ENCODE data around the gene MYO3B.

The MYO3B gene

GRCh38 chr2:170503971-170504809 is 326.2 kb downstream of the MYO3B start:
- Histone ChIP-seq H3K9ac (ENCODE audit: low read depth, low read length) (no peak overlapping the region), H3K27me3 (ENCODE audit: control insufficient read depth, insufficient read depth, low read length) (peaks cover 12% of the 10 kb centered on the region), H3K4me1 (ENCODE audit: control insufficient read depth, insufficient read depth, low read length) (peaks cover 46% of the 10 kb centered on the region), H3K9me3 (ENCODE audit: control insufficient read depth, insufficient read depth, low read length) (no peaks in the 10 kb centered on the region), H3K36me3 (ENCODE audit: control insufficient read depth, insufficient read depth, low read length) (no peaks in the 10 kb centered on the region), H3K4me3 (ENCODE audit: low read depth, low read length) (peak overlapping the region; percentile 28)

- Histone ChIP-seq H3K4me3 (ENCODE audit: low read depth, low read length) (peak overlapping the region; percentile 28), H3K4me1 (ENCODE audit: control insufficient read depth, insufficient read depth, low read length) (peaks cover 46% of the 10 kb centered on the region), H3K9ac (ENCODE audit: low read depth, low read length) (no peak overlapping the region), H3K36me3 (ENCODE audit: control insufficient read depth, insufficient read depth, low read length) (no peaks in the 10 kb centered on the region), H3K27me3 (ENCODE audit: control insufficient read depth, insufficient read depth, low read length) (peaks cover 10% of the 10 kb centered on the region), H3K9me3 (ENCODE audit: control insufficient read depth, insufficient read depth, low read length) (no peaks in the 10 kb centered on the region)
Measured at GRCh38 chr2:170504810-170505145, 326.8 kb downstream of the MYO3B start.

- no peaks in the 10 kb centered on the region for H3K36me3 ChIP-seq (ENCODE audit: control insufficient read depth, insufficient read depth, low read length)
- H3K9me3 ChIP-seq (ENCODE audit: control insufficient read depth, insufficient read depth, low read length) = no peaks in the 10 kb centered on the region
- H3K4me3 ChIP-seq (ENCODE audit: low read depth, low read length) = no peak overlapping the region
- peaks cover 5% of the 10 kb centered on the region for H3K27me3 ChIP-seq (ENCODE audit: control insufficient read depth, insufficient read depth, low read length)
- H3K9ac ChIP-seq (ENCODE audit: low read depth, low read length) = no peak overlapping the region
- peaks cover 46% of the 10 kb centered on the region for H3K4me1 ChIP-seq (ENCODE audit: control insufficient read depth, insufficient read depth, low read length)
Measured at GRCh38 chr2:170505631-170506275, 327.8 kb downstream of the MYO3B start.

GRCh38 chr2:170509452-170510193 is 331.7 kb downstream of the MYO3B start:
- no peaks in the 10 kb centered on the region for H3K36me3 ChIP-seq (ENCODE audit: control insufficient read depth, insufficient read depth, low read length)
- no peak overlapping the region for H3K9ac ChIP-seq (ENCODE audit: low read depth, low read length)
- peaks cover 15% of the 10 kb centered on the region for H3K4me1 ChIP-seq (ENCODE audit: control insufficient read depth, insufficient read depth, low read length)
- H3K9me3 ChIP-seq (ENCODE audit: control insufficient read depth, insufficient read depth, low read length) = no peaks in the 10 kb centered on the region
- peaks cover 5% of the 10 kb centered on the region for H3K27me3 ChIP-seq (ENCODE audit: control insufficient read depth, insufficient read depth, low read length)
- no peak overlapping the region for H3K4me3 ChIP-seq (ENCODE audit: low read depth, low read length)

GRCh38 chr2:170512266-170512665 is 334.3 kb downstream of the MYO3B start:
- no peaks in the 10 kb centered on the region for H3K36me3 ChIP-seq (ENCODE audit: control insufficient read depth, insufficient read depth, low read length)
- H3K4me3 ChIP-seq (ENCODE audit: low read depth, low read length) = no peak overlapping the region
- H3K9me3 ChIP-seq (ENCODE audit: control insufficient read depth, insufficient read depth, low read length) = no peaks in the 10 kb centered on the region
- peaks cover 5% of the 10 kb centered on the region for H3K27me3 ChIP-seq (ENCODE audit: control insufficient read depth, insufficient read depth, low read length)
- no peak overlapping the region for H3K9ac ChIP-seq (ENCODE audit: low read depth, low read length)
- H3K4me1 ChIP-seq (ENCODE audit: control insufficient read depth, insufficient read depth, low read length) = no peaks in the 10 kb centered on the region

- H3K4me1 ChIP-seq (ENCODE audit: control insufficient read depth, insufficient read depth, low read length) = no peaks in the 10 kb centered on the region
- H3K4me3 ChIP-seq (ENCODE audit: low read depth, low read length) = no peak overlapping the region
- peaks cover 2% of the 10 kb centered on the region for H3K27me3 ChIP-seq (ENCODE audit: control insufficient read depth, insufficient read depth, low read length)
- H3K9ac ChIP-seq (ENCODE audit: low read depth, low read length) = no peak overlapping the region
- no peaks in the 10 kb centered on the region for H3K36me3 ChIP-seq (ENCODE audit: control insufficient read depth, insufficient read depth, low read length)
- H3K9me3 ChIP-seq (ENCODE audit: control insufficient read depth, insufficient read depth, low read length) = no peaks in the 10 kb centered on the region
Measured at GRCh38 chr2:170514140-170514539, 336.2 kb downstream of the MYO3B start.

GRCh38 chr2:170517538-170517937 is 339.6 kb downstream of the MYO3B start:
- Histone ChIP-seq H3K4me1 (ENCODE audit: control insufficient read depth, insufficient read depth, low read length) (no peaks in the 10 kb centered on the region), H3K9ac (ENCODE audit: low read depth, low read length) (no peak overlapping the region), H3K4me3 (ENCODE audit: low read depth, low read length) (no peak overlapping the region), H3K36me3 (ENCODE audit: control insufficient read depth, insufficient read depth, low read length) (no peaks in the 10 kb centered on the region), H3K9me3 (ENCODE audit: control insufficient read depth, insufficient read depth, low read length) (no peaks in the 10 kb centered on the region), H3K27me3 (ENCODE audit: control insufficient read depth, insufficient read depth, low read length) (peaks cover 2% of the 10 kb centered on the region)

GRCh38 chr2:170518911-170519310 is 341.0 kb downstream of the MYO3B start:
- Histone ChIP-seq H3K4me1 (ENCODE audit: control insufficient read depth, insufficient read depth, low read length) (no peaks in the 10 kb centered on the region), H3K36me3 (ENCODE audit: control insufficient read depth, insufficient read depth, low read length) (no peaks in the 10 kb centered on the region), H3K9ac (ENCODE audit: low read depth, low read length) (no peak overlapping the region), H3K27me3 (ENCODE audit: control insufficient read depth, insufficient read depth, low read length) (peaks cover 2% of the 10 kb centered on the region), H3K9me3 (ENCODE audit: control insufficient read depth, insufficient read depth, low read length) (no peaks in the 10 kb centered on the region), H3K4me3 (ENCODE audit: low read depth, low read length) (no peak overlapping the region)

GRCh38 chr2:170521299-170521698 is 343.4 kb downstream of the MYO3B start:
- no peaks in the 10 kb centered on the region for H3K36me3 ChIP-seq (ENCODE audit: control insufficient read depth, insufficient read depth, low read length)
- H3K9ac ChIP-seq (ENCODE audit: low read depth, low read length) = no peak overlapping the region
- peaks cover 3% of the 10 kb centered on the region for H3K4me1 ChIP-seq (ENCODE audit: control insufficient read depth, insufficient read depth, low read length)
- no peaks in the 10 kb centered on the region for H3K9me3 ChIP-seq (ENCODE audit: control insufficient read depth, insufficient read depth, low read length)
- no peak overlapping the region for H3K4me3 ChIP-seq (ENCODE audit: low read depth, low read length)
- peaks cover 2% of the 10 kb centered on the region for H3K27me3 ChIP-seq (ENCODE audit: control insufficient read depth, insufficient read depth, low read length)

GRCh38 chr2:170523506-170523905 is 345.6 kb downstream of the MYO3B start:
- H3K27me3 ChIP-seq (ENCODE audit: control insufficient read depth, insufficient read depth, low read length) = peaks cover 1% of the 10 kb centered on the region
- H3K9ac ChIP-seq (ENCODE audit: low read depth, low read length) = no peak overlapping the region
- no peak overlapping the region for H3K4me3 ChIP-seq (ENCODE audit: low read depth, low read length)
- no peaks in the 10 kb centered on the region for H3K36me3 ChIP-seq (ENCODE audit: control insufficient read depth, insufficient read depth, low read length)
- peaks cover 3% of the 10 kb centered on the region for H3K4me1 ChIP-seq (ENCODE audit: control insufficient read depth, insufficient read depth, low read length)
- H3K9me3 ChIP-seq (ENCODE audit: control insufficient read depth, insufficient read depth, low read length) = no peaks in the 10 kb centered on the region

GRCh38 chr2:170524828-170525565 is 347.1 kb downstream of the MYO3B start:
- Histone ChIP-seq H3K27me3 (ENCODE audit: control insufficient read depth, insufficient read depth, low read length) (no peaks in the 10 kb centered on the region), H3K36me3 (ENCODE audit: control insufficient read depth, insufficient read depth, low read length) (no peaks in the 10 kb centered on the region), H3K4me1 (ENCODE audit: control insufficient read depth, insufficient read depth, low read length) (peaks cover 3% of the 10 kb centered on the region), H3K4me3 (ENCODE audit: low read depth, low read length) (no peak overlapping the region), H3K9ac (ENCODE audit: low read depth, low read length) (no peak overlapping the region), H3K9me3 (ENCODE audit: control insufficient read depth, insufficient read depth, low read length) (no peaks in the 10 kb centered on the region)

Measured in iPS-15b (cell line).